ENCODE results near the gene ABCB8.

ABCB8 gene

GRCh38 chr7:151031011-151031410 lies 2.8 kb downstream of the ABCB8 start:
- H3K4me3 ChIP-seq (ENCODE audit: control insufficient read depth, low read depth, low read length): no peak overlapping the region
- TF ChIP-seq CTCF (IDR thresholded peaks at IDR 0.05; ENCODE audit: control insufficient read depth, insufficient read depth, low read depth, low read length, missing control alignments): no peak
- DNase-seq (ENCODE audit: low read depth): no peak

- no peak for TF ChIP-seq CTCF (IDR thresholded peaks at IDR 0.05; ENCODE audit: control insufficient read depth, insufficient read depth, low read depth, low read length, missing control alignments)
- H3K4me3 ChIP-seq (ENCODE audit: control insufficient read depth, low read depth, low read length): no peak overlapping the region
- no peak for DNase-seq (ENCODE audit: low read depth)
Observed at GRCh38 chr7:151032936-151033863, 5.0 kb downstream of the ABCB8 start.

GRCh38 chr7:151033864-151034249 lies 5.6 kb downstream of the ABCB8 start:
- DNase-seq (ENCODE audit: low read depth): no peak
- H3K4me3 ChIP-seq (ENCODE audit: control insufficient read depth, low read depth, low read length): no peak overlapping the region
- no peak for TF ChIP-seq CTCF (IDR thresholded peaks at IDR 0.05; ENCODE audit: control insufficient read depth, insufficient read depth, low read depth, low read length, missing control alignments)

GRCh38 chr7:151034312-151035025 lies 6.2 kb downstream of the ABCB8 start:
- DNase-seq (ENCODE audit: low read depth): no peak
- H3K4me3 ChIP-seq (ENCODE audit: control insufficient read depth, low read depth, low read length): no peak overlapping the region
- TF ChIP-seq CTCF (IDR thresholded peaks at IDR 0.05; ENCODE audit: control insufficient read depth, insufficient read depth, low read depth, low read length, missing control alignments): no peak

- no peak overlapping the region for H3K4me3 ChIP-seq (ENCODE audit: control insufficient read depth, low read depth, low read length)
- no peak for TF ChIP-seq CTCF (IDR thresholded peaks at IDR 0.05; ENCODE audit: control insufficient read depth, insufficient read depth, low read depth, low read length, missing control alignments)
- no peak for DNase-seq (ENCODE audit: low read depth)
Observed at GRCh38 chr7:151035026-151035717, 6.9 kb downstream of the ABCB8 start.

- no peak overlapping the region for H3K4me3 ChIP-seq (ENCODE audit: control insufficient read depth, low read depth, low read length)
- TF ChIP-seq CTCF (IDR thresholded peaks at IDR 0.05; ENCODE audit: control insufficient read depth, insufficient read depth, low read depth, low read length, missing control alignments): no peak
- DNase-seq (ENCODE audit: low read depth): no peak
Observed at GRCh38 chr7:151035902-151036301, 7.7 kb downstream of the ABCB8 start.
